HepG2 (cell line): Measurements from ENCODE around the gene PIGO. TPM values are rescaled to one million over a fixed set of nuclear protein-coding genes. Genes with fewer than 3 reads are reported as not detected.

Experiments
- ATAC-seq: fragments of 200-7000 bp; cut with Tn5 transposase; 3 replicates; pipeline ENCODE4 v1.9.1; 2020; ENCODE audit warnings: mild to moderate bottlenecking, moderate library complexity
- BruUV-seq: library from RNA; stranded (reverse); fragments of 400-500 nt; replicated peaks from 2 replicates; lab custom pipeline; 2021; lab: Mats Ljungman, UMichigan
- CTCF ChIA-PET: fragments of 300-600 bp; formaldehyde crosslinking; extraction: SDS; loops from one replicate; lab custom pipeline; 2021; ENCODE audit warnings: low total read pairs, inconsistent platforms, low intra/inter-chr PET ratio; lab: Yijun Ruan, JAX
- POLR2A ChIA-PET: fragments of 350-600 bp; sonication (Branson Sonifier 250); formaldehyde crosslinking; loops from one replicate; lab custom pipeline; 2020; ENCODE audit warnings: antibody characterized with exemption, inconsistent platforms; lab: Yijun Ruan, JAX
- DNase-seq: peaks from one replicate; pipeline ENCODE4 v3.0.0-alpha.2; 2015; ENCODE audit warnings: low spot score
- FAIRE-seq: peaks from 3 replicates; lab custom pipeline; 2011; peaks lifted over from hg19 to GRCh38; lab: Jason Lieb, UNC
- H2AFZ ChIP-seq: one replicate; pipeline ENCODE4 v1.6.1; 2011; ENCODE audit warnings: low read length, inconsistent platforms
- H3K27ac ChIP-seq: fragments of 300-600 bp; 3 replicates; pipeline ENCODE4 v1.8.0; 2011; ENCODE audit warnings: mixed run types, mild to moderate bottlenecking, mixed read lengths, low read length, inconsistent platforms; ENCODE audit not compliant: insufficient read depth; ENCODE audit errors: extremely low read length
- H3K27me3 ChIP-seq, 2 experiments: fragments of 200-600 bp in 1 of 2; 2 replicates in 1 of 2; 3 replicates in 1 of 2; pipeline versions ENCODE4 v1.6.0 to v1.8.0; 2011; ENCODE audit warnings: low read length in 2 of 2, mild to moderate bottlenecking in 2 of 2, moderate library complexity in 2 of 2, inconsistent platforms in 1 of 2; ENCODE audit not compliant: insufficient read depth in 2 of 2, control insufficient read depth in 1 of 2
- H3K36me3 ChIP-seq, 2 experiments: fragments of 200-600 bp in 1 of 2; replicated peaks in 1 of 2; 2 replicates in 1 of 2; 3 replicates in 1 of 2; pipeline versions ENCODE4 v1.5.1 to v1.8.0; 2011; ENCODE audit warnings: low read length in 2 of 2, inconsistent platforms in 1 of 2; ENCODE audit not compliant: insufficient read depth in 2 of 2, control insufficient read depth in 1 of 2
- H3K4me1 ChIP-seq: 2 replicates; pipeline ENCODE4 v1.5.1; 2012; ENCODE audit warnings: low read length, inconsistent platforms; ENCODE audit not compliant: insufficient read depth
- H3K4me2 ChIP-seq: 2 replicates; pipeline ENCODE4 v1.6.0; 2011; ENCODE audit warnings: low read depth, low read length, inconsistent platforms
- H3K4me3 ChIP-seq, 3 experiments: fragments of 200-600 bp in 1 of 3; sonication (generic), shearing (Covaris generic) in 1 of 3; replicated peaks in 1 of 3; 2 replicates each; pipeline ENCODE4 v1.5.1; 2011 to 2016; ENCODE audit warnings: low read length in 3 of 3, inconsistent platforms in 2 of 3, low read depth in 2 of 3, mild to moderate bottlenecking in 2 of 3, control low read depth in 1 of 3, mixed read lengths in 1 of 3; ENCODE audit not compliant: insufficient read depth in 1 of 3
- H3K79me2 ChIP-seq: one replicate; pipeline ENCODE4 v1.6.1; 2011; ENCODE audit warnings: low read length, inconsistent platforms; ENCODE audit not compliant: insufficient read depth
- H3K9ac ChIP-seq: 2 replicates; pipeline ENCODE4 v1.6.0; 2011; ENCODE audit warnings: mild to moderate bottlenecking, low read depth, low read length, inconsistent platforms; ENCODE audit not compliant: insufficient read depth
- H3K9me3 ChIP-seq: 2 replicates; pipeline ENCODE4 v1.5.1; 2012; ENCODE audit warnings: mild to moderate bottlenecking, low read length
- H4K20me1 ChIP-seq: 2 replicates; pipeline ENCODE4 v1.6.0; 2011; ENCODE audit warnings: inconsistent platforms, mild to moderate bottlenecking, low read length, moderate library complexity; ENCODE audit not compliant: insufficient read depth
- AGO2 ChIP-seq: fragments of 200-400 bp; formaldehyde crosslinking; optimal IDR thresholded peaks from 2 replicates; pipeline ENCODE3; 2017; ENCODE audit warnings: mild to moderate bottlenecking, low read depth, low read length, moderate library complexity
- CCDC6 ChIP-seq: sonication (generic); formaldehyde crosslinking; IDR thresholded peaks from 2 replicates; pipeline ENCODE4 v1.8.1; 2022; ENCODE audit warnings: mild to moderate bottlenecking, missing genetic modification reagents, moderate library complexity
- ESRRA ChIP-seq: sonication (generic); formaldehyde crosslinking; IDR thresholded peaks from 2 replicates; pipeline ENCODE4 v1.5.1; 2020; ENCODE audit warnings: mild to moderate bottlenecking, low read depth, missing genetic modification reagents
- FOXM1 ChIP-seq: sonication (generic); formaldehyde crosslinking; IDR thresholded peaks from 2 replicates; pipeline ENCODE4 v1.5.0; 2020; ENCODE audit warnings: missing genetic modification reagents
- IRX3 ChIP-seq: sonication (generic); formaldehyde crosslinking; IDR thresholded peaks from 2 replicates; pipeline ENCODE4 v1.8.1; 2023; ENCODE audit warnings: mild to moderate bottlenecking, low read depth, missing genetic modification reagents, borderline replicate concordance
- KMT2A ChIP-seq: sonication (generic); formaldehyde crosslinking; IDR thresholded peaks from 2 replicates; pipeline ENCODE4 v1.4.0; 2020; ENCODE audit warnings: missing genetic modification reagents
- NFE2 ChIP-seq: sonication (generic); formaldehyde crosslinking; IDR thresholded peaks from 2 replicates; pipeline ENCODE4 v1.4.0; 2020; ENCODE audit warnings: missing genetic modification reagents
- RAD21 ChIP-seq: fragments of 450-650 bp; formaldehyde crosslinking; IDR thresholded peaks from 2 replicates; pipeline ENCODE4 v1.5.0; 2020; ENCODE audit warnings: mild to moderate bottlenecking
- RBFOX2 ChIP-seq: fragments of 200-400 bp; formaldehyde crosslinking; IDR thresholded peaks from 2 replicates; pipeline ENCODE4 v1.6.1; 2017; ENCODE audit warnings: low read depth, mild to moderate bottlenecking, low read length
- SAFB2 ChIP-seq: sonication (generic); formaldehyde crosslinking; IDR thresholded peaks from 2 replicates; pipeline ENCODE4 v1.5.1; 2020; ENCODE audit warnings: missing genetic modification reagents, low read depth, mild to moderate bottlenecking, borderline replicate concordance
- TCF7 ChIP-seq: sonication (generic); IDR thresholded peaks from 2 replicates; pipeline ENCODE4 v1.6.1; 2016; ENCODE audit warnings: antibody characterized with exemption, low read depth
- ZNF354B ChIP-seq: sonication (generic); formaldehyde crosslinking; IDR thresholded peaks from 2 replicates; pipeline ENCODE4 v1.8.0; 2022; ENCODE audit warnings: mild to moderate bottlenecking, missing genetic modification reagents
- ZNF577 ChIP-seq: sonication (generic); formaldehyde crosslinking; IDR thresholded peaks from 2 replicates; pipeline ENCODE4 v1.4.0; 2020; ENCODE audit warnings: mild to moderate bottlenecking, low read depth, missing genetic modification reagents, borderline replicate concordance
- ZNF891 ChIP-seq: sonication (generic); formaldehyde crosslinking; IDR thresholded peaks from 2 replicates; pipeline ENCODE4 v1.5.0; 2020; ENCODE audit warnings: mild to moderate bottlenecking, missing genetic modification reagents
- WGBS: methylation state at CpG from one replicate; pipeline ENCODE4 v1.1.6; 2017; ENCODE audit warnings: low lambda C conversion rate; 5-methylcytosine and 5-hydroxymethylcytosine counted together
- in situ Hi-C: cut with HindIII; loops from 2 replicates; pipeline ENCODE4 v1.10.0; 2017; ENCODE audit warnings: low pct_unique_long_range_greater_than_20kb; ENCODE audit not compliant: extremely low pct_ligation_motif_present
- intact Hi-C: fragments of 100-400 bp; cut with micrococcal nuclease; formaldehyde crosslinking; loops from one replicate; pipeline ENCODE4 v1.10.0; 2022; ENCODE audit not compliant: unreplicated experiment
- polyA plus RNA-seq, 8 experiments: library from polyadenylated mRNA; depleted of rRNA in 3 of 8; stranded (reverse) in 7 of 8; unstranded in 1 of 8; fragments of >200 nt; fragmentation: Illumina TruSeq in 4 of 8; extraction: Trizol in 4 of 8; gene quantifications; 2 replicates each; pipeline versions ENCODE4 v1.2.1 to v1.2.3, GENCODE V29; 2011 to 2016; ENCODE audit warnings: low read depth in 4 of 8, missing spikeins in 1 of 8, mixed read lengths in 1 of 8; ENCODE audit not compliant: insufficient read depth in 1 of 8
- total RNA-seq, 5 experiments: library from RNA; depleted of rRNA; stranded (reverse); fragments of >200 nt; fragmentation: Illumina TruSeq; extraction: Trizol; gene quantifications; 2 replicates each; pipeline ENCODE4 v1.2.3, GENCODE V29; 2016; ENCODE audit warnings: low read depth in 1 of 5
- TF ChIP-seq, protein P1 (sequence below): sonication (generic); formaldehyde crosslinking; IDR thresholded peaks from 2 replicates; pipeline ENCODE4 v1.4.0; 2020; ENCODE audit warnings: missing genetic modification reagents
- TF ChIP-seq, protein P2 (sequence below): sonication (generic); IDR thresholded peaks from 2 replicates; pipeline ENCODE4 v1.6.1; 2016; ENCODE audit warnings: low read depth, borderline replicate concordance
- TF ChIP-seq, protein P3 (sequence below): sonication (generic); formaldehyde crosslinking; IDR thresholded peaks from 2 replicates; pipeline ENCODE4 v1.5.0; 2020; ENCODE audit warnings: mild to moderate bottlenecking, missing genetic modification reagents

Gene PIGO
- total and polyA plus RNA-seq, 2 of the 13 experiments (the other 11 are each of a cell fraction or from before 2014, with no cell fraction given): 20.5 to 26.2 TPM

- no peak for FAIRE-seq
- intact Hi-C loops: no loop called here
Measured at GRCh38 chr9:35091536-35091935, 4.9 kb downstream of the PIGO start.

GRCh38 chr9:35089434-35089833 is 7.0 kb downstream of the PIGO start:
- H3K4me1 ChIP-seq: peaks cover 2% of the 10 kb centered on the region; the same call in 1 of the 2 replicates
- H4K20me1 ChIP-seq: no peaks in the 10 kb centered on the region
- no peaks in the 10 kb centered on the region for H3K79me2 ChIP-seq
- TF ChIP-seq NFE2 (CRISPR knock-in tag) (no peak), SAFB2 (CRISPR knock-in tag) (no peak), ZNF577 (no peak), KMT2A (CRISPR knock-in tag) (no peak), IRX3 (no peak), RAD21 (CRISPR knock-in tag) (no peak), CCDC6 (CRISPR knock-in tag) (no peak), TCF7 (no peak)
- TF ChIP-seq, protein P1, sequence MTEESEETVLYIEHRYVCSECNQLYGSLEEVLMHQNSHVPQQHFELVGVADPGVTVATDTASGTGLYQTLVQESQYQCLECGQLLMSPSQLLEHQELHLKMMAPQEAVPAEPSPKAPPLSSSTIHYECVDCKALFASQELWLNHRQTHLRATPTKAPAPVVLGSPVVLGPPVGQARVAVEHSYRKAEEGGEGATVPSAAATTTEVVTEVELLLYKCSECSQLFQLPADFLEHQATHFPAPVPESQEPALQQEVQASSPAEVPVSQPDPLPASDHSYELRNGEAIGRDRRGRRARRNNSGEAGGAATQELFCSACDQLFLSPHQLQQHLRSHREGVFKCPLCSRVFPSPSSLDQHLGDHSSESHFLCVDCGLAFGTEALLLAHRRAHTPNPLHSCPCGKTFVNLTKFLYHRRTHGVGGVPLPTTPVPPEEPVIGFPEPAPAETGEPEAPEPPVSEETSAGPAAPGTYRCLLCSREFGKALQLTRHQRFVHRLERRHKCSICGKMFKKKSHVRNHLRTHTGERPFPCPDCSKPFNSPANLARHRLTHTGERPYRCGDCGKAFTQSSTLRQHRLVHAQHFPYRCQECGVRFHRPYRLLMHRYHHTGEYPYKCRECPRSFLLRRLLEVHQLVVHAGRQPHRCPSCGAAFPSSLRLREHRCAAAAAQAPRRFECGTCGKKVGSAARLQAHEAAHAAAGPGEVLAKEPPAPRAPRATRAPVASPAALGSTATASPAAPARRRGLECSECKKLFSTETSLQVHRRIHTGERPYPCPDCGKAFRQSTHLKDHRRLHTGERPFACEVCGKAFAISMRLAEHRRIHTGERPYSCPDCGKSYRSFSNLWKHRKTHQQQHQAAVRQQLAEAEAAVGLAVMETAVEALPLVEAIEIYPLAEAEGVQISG: no peak
- ChIA-PET POLR2A (no interaction called here), CTCF (no interaction called here)
- no TSS peak for BruUV-seq
- H3K9me3 ChIP-seq: no peaks in the 10 kb centered on the region
- intact Hi-C loops (no loop called here), in situ Hi-C loops (no loop called here)
- no peak overlapping the region for H3K4me2 ChIP-seq
- DNase-seq (no peak), ATAC-seq (no peak), FAIRE-seq (no peak)
- no peak overlapping the region for H2AFZ ChIP-seq
- H3K4me3 ChIP-seq: no peak overlapping the region
- 94% methylated on average over 2 of the region's 2 CpGs for WGBS
- peaks cover 6 to 46% of the 10 kb centered on the region in 2 experiments; a peak in 4 of 5 replicates for H3K36me3 ChIP-seq
- no peak overlapping the region for H3K27ac ChIP-seq
- no peaks in the 10 kb centered on the region for H3K27me3 ChIP-seq
- no peak overlapping the region for H3K9ac ChIP-seq

More at GRCh38 chr9:35091536-35091935, 4.9 kb downstream of the PIGO start:
- DNase-seq (no peak), ATAC-seq (no peak)
- H3K27me3 ChIP-seq: no peaks in the 10 kb centered on the region
- peaks cover 17% of the 10 kb centered on the region for H3K4me1 ChIP-seq
- H3K4me3 ChIP-seq: no peak overlapping the region
- H2AFZ ChIP-seq: no peak overlapping the region
- CTCF ChIA-PET: no interaction called here
- no peak overlapping the region for H3K4me2 ChIP-seq
- no peaks in the 10 kb centered on the region for H3K9me3 ChIP-seq
- in situ Hi-C loops: no loop called here
- 98% methylated on average over 10 of the region's 17 CpGs for WGBS
- peaks cover 6 to 46% of the 10 kb centered on the region in 2 experiments; a peak in 4 of 5 replicates for H3K36me3 ChIP-seq
- no peak overlapping the region for H3K27ac ChIP-seq
- TF ChIP-seq AGO2 (peak; percentile 34), RBFOX2 (0 out of 2 replicates have a peak, but pooled peaks have one; percentile 31), ZNF891 (CRISPR knock-in tag) (no peak), FOXM1 (CRISPR knock-in tag) (no peak), ESRRA (CRISPR knock-in tag) (no peak), ZNF354B (CRISPR knock-in tag) (no peak)
- TF ChIP-seq, protein P2, sequence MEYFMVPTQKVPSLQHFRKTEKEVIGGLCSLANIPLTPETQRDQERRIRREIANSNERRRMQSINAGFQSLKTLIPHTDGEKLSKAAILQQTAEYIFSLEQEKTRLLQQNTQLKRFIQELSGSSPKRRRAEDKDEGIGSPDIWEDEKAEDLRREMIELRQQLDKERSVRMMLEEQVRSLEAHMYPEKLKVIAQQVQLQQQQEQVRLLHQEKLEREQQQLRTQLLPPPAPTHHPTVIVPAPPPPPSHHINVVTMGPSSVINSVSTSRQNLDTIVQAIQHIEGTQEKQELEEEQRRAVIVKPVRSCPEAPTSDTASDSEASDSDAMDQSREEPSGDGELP: no peak
- TF ChIP-seq, protein P3, sequence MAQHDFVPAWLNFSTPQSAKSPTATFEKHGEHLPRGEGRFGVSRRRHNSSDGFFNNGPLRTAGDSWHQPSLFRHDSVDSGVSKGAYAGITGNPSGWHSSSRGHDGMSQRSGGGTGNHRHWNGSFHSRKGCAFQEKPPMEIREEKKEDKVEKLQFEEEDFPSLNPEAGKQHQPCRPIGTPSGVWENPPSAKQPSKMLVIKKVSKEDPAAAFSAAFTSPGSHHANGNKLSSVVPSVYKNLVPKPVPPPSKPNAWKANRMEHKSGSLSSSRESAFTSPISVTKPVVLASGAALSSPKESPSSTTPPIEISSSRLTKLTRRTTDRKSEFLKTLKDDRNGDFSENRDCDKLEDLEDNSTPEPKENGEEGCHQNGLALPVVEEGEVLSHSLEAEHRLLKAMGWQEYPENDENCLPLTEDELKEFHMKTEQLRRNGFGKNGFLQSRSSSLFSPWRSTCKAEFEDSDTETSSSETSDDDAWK (CRISPR knock-in tag): no peak
- no peaks in the 10 kb centered on the region for H3K79me2 ChIP-seq
- H3K9ac ChIP-seq: no peak overlapping the region
- POLR2A ChIA-PET: interaction anchor here (2.3 to 2.5 kb wide), 2 partner anchors 12 to 19 kb away, joined by 10 to 13 read pairs; partner anchors contain the start of genes FANCG and VCP
- no peaks in the 10 kb centered on the region for H4K20me1 ChIP-seq
- no TSS peak for BruUV-seq
